BE2C (cell line): Measurements from ENCODE around the gene KIAA1671.

ENCODE experiments used
- DNase-seq: peaks from one replicate; pipeline ENCODE4 v3.0.0-alpha.2; 2020
- H3K27me3 ChIP-seq: fragments of 250-450 bp; sonication (Bioruptor Pico); 2 replicates; pipeline ENCODE4 v1.5.1; 2020; ENCODE audit warnings: mild to moderate bottlenecking
- H3K36me3 ChIP-seq: fragments of 250-450 bp; sonication (Bioruptor Pico); 2 replicates; pipeline ENCODE4 v1.5.1; 2020; ENCODE audit warnings: mild to moderate bottlenecking
- H3K4me1 ChIP-seq: fragments of 250-450 bp; sonication (Bioruptor Pico); 2 replicates; pipeline ENCODE4 v1.5.1; 2020
- H3K4me3 ChIP-seq: 2 replicates; pipeline ENCODE4 v1.5.1; 2011; ENCODE audit warnings: low read depth, low read length
- H3K9me3 ChIP-seq: fragments of 250-450 bp; sonication (Bioruptor Pico); 2 replicates; pipeline ENCODE4 v1.5.1; 2020
- TF ChIP-seq, protein P1 (sequence below): IDR thresholded peaks from 2 replicates; pipeline ENCODE4 v1.5.1; 2012; ENCODE audit warnings: mild to moderate bottlenecking, low read depth, low read length

KIAA1671 gene

DNA sequence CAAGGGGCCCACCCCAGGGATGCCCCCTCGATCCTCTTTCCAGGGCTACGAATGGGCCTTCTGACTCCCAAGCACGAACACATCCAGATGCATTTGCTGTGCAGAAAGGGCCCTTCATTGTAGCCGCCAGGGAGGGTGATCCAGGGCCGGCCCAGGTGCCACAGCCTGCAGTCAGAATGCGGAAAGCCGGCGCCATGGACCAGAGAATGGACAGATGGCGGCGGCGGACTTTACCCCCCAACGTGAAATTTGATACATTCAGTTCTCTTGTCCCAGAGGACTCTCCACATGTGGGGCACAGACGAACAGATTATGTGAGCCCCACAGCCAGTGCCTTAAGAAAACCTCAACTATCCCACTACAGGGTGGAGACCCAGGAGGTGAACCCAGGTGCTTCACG, 87.2 kb downstream of the KIAA1671 start:
- TF ChIP-seq, protein P1, sequence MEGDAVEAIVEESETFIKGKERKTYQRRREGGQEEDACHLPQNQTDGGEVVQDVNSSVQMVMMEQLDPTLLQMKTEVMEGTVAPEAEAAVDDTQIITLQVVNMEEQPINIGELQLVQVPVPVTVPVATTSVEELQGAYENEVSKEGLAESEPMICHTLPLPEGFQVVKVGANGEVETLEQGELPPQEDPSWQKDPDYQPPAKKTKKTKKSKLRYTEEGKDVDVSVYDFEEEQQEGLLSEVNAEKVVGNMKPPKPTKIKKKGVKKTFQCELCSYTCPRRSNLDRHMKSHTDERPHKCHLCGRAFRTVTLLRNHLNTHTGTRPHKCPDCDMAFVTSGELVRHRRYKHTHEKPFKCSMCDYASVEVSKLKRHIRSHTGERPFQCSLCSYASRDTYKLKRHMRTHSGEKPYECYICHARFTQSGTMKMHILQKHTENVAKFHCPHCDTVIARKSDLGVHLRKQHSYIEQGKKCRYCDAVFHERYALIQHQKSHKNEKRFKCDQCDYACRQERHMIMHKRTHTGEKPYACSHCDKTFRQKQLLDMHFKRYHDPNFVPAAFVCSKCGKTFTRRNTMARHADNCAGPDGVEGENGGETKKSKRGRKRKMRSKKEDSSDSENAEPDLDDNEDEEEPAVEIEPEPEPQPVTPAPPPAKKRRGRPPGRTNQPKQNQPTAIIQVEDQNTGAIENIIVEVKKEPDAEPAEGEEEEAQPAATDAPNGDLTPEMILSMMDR, result no peak
- H3K9me3 ChIP-seq, result no peaks in the 10 kb centered on the region
- no peaks in the 10 kb centered on the region for H3K27me3 ChIP-seq
- no peak for DNase-seq
- no peaks in the 10 kb centered on the region for H3K4me1 ChIP-seq
- H3K36me3 ChIP-seq, result 0 out of 2 replicates have a peak, but pooled peaks cover 2% of the 10 kb centered on the region
- no peak overlapping the region for H3K4me3 ChIP-seq

DNA sequence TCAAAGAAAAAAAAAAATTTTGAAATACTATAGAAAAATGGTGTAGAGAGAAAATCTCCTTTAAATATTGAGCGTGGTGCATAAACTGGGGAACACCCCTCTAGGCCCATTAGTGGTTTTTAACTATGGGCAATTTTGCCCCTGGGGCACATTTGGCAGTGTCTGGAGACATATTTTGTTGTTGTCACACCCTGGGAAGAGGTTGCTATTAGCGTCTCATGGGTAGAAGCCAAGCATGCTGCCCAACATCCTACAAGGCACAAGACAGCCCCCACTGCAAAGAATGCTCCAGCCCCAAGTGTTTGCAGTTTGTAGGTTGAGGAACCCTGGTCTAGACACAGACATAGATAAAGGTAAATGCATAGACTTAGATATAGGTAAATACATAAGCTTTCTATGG, 92.6 kb downstream of the KIAA1671 start:
- TF ChIP-seq, protein P1, result no peak
- no peaks in the 10 kb centered on the region for H3K27me3 ChIP-seq
- H3K4me3 ChIP-seq, result no peak overlapping the region
- no peaks in the 10 kb centered on the region for H3K9me3 ChIP-seq
- H3K36me3 ChIP-seq, result no peaks in the 10 kb centered on the region; the same call in 1 of the 2 replicates
- no peak for DNase-seq
- no peaks in the 10 kb centered on the region; the same call in 1 of the 2 replicates for H3K4me1 ChIP-seq

DNA sequence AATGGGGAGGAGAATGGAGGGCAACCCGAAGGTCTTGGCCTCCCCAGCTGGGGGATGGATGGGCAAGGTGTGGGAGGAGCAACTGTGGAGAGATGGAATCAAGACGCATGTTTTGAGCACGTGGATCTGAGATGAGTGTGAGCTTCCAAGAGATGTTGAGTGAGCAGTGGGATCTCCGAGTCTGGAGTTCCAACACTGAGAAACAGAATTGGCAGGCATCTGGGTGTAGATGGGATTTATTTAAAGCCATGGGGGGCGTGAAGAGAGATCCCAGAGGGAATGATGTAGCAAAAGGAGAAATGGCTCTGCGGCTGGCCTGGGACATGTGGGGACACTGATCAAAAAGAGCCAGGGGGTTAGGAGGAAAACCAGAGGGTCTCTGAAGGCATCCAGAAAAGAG, 95.6 kb downstream of the KIAA1671 start:
- peaks cover 3% of the 10 kb centered on the region; the same call in 1 of the 2 replicates for H3K36me3 ChIP-seq
- TF ChIP-seq, protein P1, result no peak
- H3K4me1 ChIP-seq, result no peaks in the 10 kb centered on the region; the same call in 1 of the 2 replicates
- H3K9me3 ChIP-seq, result 0 out of 2 replicates have a peak, but pooled peaks cover 3% of the 10 kb centered on the region
- H3K4me3 ChIP-seq, result no peak overlapping the region
- H3K27me3 ChIP-seq, result no peaks in the 10 kb centered on the region
- DNase-seq, result no peak

DNA sequence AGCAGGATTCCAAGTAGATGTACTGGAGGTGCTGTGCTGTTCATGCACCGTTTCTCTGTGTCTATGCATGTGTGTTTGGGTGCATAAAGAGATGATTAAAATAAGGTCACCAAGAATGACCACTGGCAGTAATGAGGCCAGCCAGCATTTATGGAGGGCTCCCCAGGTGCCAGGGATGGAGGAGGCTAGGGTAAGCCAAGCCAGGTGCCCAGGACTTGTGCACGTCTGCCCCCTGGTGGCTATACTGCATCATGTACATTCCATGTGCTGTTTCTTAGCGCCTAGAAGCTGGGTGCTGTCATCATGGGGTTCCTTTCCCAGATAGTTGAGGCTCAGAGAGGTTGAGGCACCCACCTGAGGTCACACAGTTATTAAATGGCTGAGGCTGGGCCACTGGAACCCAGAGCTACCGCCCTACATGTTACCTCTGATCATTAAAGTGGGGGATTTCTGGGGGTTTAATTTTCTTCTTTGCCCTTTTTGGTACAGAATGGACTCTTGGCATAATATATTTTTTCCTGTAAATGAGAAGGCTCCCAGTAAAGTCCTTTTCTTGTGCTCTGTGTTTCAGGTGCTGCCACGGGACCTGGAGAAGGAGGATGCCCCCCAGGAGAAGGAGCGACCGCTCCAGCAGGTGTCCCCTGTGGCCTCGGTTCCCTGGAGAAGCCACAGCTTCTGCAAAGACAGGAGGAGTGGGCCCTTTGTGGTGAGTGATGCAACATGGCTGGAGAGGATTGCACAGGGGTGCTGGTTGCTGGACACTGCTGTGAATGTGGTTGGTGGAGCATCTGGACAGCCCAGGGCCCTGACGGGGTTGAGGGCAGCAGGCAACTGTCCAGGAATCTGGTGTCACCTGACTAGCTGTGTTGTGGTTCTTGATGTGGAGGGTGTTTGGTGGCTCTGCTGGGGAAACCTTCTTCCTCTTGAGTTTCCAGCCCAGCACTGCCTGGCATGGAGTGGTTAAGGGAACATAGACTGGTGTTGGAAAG, 96.4 kb downstream of the KIAA1671 start:
- H3K36me3 ChIP-seq, result peaks cover 3% of the 10 kb centered on the region; the same call in 1 of the 2 replicates
- TF ChIP-seq, protein P1, result peak; percentile 89
- H3K27me3 ChIP-seq, result no peaks in the 10 kb centered on the region
- 0 out of 2 replicates have a peak, but pooled peaks cover 3% of the 10 kb centered on the region for H3K9me3 ChIP-seq
- no peak overlapping the region for H3K4me3 ChIP-seq
- H3K4me1 ChIP-seq, result no peaks in the 10 kb centered on the region; the same call in 1 of the 2 replicates
- peak; percentile 76 for DNase-seq

DNA sequence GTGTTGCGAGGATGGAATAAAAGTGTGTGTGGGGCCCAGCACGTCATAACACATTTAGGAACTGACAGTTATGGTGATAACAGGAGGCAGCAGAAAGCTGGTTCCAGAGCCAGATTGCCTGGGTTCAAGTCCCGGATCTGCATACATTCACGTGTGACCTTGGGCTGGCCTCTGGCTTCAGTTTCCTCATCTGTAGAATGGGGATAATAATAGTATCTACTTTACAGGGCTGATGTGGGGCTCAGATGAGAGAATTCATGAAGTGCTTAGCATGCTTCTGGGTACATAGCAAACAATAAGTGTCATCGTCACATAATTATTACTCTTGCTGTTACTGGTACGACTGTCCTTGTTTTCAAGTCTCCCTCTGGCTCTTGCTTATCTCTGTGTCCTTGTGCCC, 97.3 kb downstream of the KIAA1671 start:
- H3K4me3 ChIP-seq, result no peak overlapping the region
- no peak for DNase-seq
- H3K9me3 ChIP-seq, result 0 out of 2 replicates have a peak, but pooled peaks cover 3% of the 10 kb centered on the region
- H3K27me3 ChIP-seq, result no peaks in the 10 kb centered on the region
- H3K4me1 ChIP-seq, result no peaks in the 10 kb centered on the region; the same call in 1 of the 2 replicates
- TF ChIP-seq, protein P1, result no peak
- peaks cover 3% of the 10 kb centered on the region; the same call in 1 of the 2 replicates for H3K36me3 ChIP-seq

DNA sequence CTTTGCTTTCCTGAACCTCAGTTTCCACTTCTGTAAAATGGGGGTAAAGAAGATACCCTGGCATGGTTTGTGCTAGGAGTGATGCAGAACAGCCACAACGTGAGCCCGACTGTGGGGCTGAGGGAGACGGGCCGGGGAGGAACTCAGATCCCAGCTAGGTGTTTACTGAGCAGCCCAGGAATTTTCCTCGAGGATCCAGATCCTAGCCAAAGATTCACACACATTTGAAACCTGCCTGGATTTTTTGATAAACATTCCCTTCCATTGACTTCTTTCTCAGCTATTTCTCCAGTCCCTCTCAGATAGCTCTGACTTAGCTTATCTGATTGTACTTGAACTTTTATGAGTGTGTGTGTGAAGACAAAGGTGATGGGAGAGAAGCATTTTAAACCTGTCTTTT, 98.0 kb downstream of the KIAA1671 start:
- Histone ChIP-seq H3K27me3 (no peaks in the 10 kb centered on the region), H3K36me3 (peaks cover 3% of the 10 kb centered on the region; the same call in 1 of the 2 replicates), H3K9me3 (0 out of 2 replicates have a peak, but pooled peaks cover 3% of the 10 kb centered on the region), H3K4me3 (no peak overlapping the region), H3K4me1 (no peaks in the 10 kb centered on the region; the same call in 1 of the 2 replicates)
- TF ChIP-seq, protein P1, result no peak
- no peak for DNase-seq
